Activated T-cell treated with anti-CD3 and anti-CD28 coated beads for 24 hours (primary cell): ENCODE measurements around the gene KCNIP1.
"Not testable (repeated sequence)": the region's sequence is repeated elsewhere in the genome, so short reads cannot be mapped to it uniquely, and the experiment has no call there.

Experiments
- DNase-seq: peaks from one replicate; pipeline ENCODE4 v3.0.0-alpha.2; 2020; ENCODE audit warnings: low read depth

KCNIP1 gene

DNA sequence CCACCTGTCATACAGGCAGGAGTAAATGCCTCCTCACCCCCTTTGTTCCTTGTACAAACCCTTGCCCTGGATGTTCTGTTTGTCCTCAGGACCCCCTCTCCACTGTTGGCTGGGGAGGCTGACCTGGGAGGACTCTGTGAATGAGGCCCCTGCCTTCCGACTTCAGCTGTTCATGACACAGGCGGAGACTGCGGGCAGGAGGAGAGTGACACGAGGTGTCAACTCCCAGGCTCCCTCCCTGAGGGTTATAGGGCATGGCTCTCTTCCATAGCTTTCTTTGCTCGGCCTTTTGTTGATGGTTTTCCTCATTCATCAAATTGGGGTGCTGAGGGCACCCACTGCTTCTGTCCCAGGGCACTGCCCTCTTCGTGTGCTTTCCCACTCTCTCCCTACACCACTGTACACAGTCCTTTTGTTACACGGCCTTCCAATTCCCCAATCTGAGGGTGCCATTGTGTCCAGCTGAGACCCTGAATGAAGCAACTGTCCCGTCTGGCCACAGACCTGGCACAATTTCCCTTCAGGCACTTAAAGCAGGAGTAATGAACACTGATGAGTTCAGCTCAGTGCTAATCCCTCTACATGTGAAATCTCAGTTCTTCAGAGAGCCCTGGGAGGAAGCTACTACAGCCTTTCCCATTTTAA is 33.8 kb downstream of the KCNIP1 start:
- DNase-seq = no peak

DNA sequence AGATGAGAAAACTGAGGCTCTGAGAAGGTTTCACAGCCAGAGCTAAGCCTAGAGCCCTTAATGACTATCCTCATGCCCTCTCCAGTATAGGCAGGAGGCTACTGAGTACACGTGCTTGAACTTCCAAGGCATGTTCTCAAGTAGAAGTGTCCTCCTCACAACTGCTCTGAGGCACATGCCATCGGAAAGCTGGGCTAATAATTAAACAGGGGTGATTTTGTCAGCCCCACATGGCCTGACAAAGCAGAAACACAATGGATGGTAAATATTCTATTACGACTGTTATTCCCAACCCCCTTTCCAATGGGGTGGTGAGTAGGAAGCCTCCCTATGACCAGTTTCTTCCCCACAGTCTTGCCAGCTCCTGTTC is 34.3 kb downstream of the KCNIP1 start:
- DNase-seq = no peak

DNA sequence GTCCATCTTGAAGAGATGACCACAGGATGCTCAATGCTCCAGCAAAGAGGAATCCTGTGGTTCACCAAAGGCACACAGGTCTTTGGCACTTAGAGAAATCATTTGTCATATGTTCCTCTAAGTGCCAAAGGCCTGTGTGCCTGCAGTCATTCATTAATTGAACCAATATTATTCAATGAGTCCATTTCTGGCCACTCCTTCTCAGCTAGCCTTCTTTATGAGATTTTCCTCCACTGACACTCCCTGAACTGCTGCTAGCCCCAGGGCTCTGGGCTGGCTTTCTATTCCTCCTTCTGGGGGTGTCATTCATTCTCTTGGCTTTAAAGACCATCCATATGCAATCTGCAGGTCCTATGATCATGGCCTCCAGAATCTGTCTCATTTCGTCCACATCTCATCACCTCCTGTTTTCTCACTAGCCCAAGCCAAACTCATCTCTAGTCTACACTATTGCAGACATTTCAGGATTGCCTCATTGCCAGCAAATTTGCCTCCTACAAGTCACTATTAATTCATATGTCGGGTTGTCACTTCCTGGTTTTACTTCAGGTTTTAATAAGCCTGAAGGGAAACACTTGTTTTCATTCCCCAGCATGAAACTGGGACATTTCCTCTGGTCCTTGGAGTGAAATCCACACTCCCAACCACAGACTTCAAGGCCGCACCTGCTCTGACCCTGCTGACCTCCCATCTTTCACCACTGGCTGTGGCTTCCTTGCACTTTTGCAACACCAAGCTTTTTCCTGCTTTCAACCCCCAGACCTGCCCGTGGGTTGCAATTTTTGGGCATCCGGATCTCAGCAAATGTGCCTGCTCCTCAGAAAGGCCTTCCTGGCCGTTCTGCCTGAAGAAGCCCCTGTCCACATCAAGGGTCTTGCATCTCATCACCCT is 35.1 kb downstream of the KCNIP1 start:
- DNase-seq = no peak

DNA sequence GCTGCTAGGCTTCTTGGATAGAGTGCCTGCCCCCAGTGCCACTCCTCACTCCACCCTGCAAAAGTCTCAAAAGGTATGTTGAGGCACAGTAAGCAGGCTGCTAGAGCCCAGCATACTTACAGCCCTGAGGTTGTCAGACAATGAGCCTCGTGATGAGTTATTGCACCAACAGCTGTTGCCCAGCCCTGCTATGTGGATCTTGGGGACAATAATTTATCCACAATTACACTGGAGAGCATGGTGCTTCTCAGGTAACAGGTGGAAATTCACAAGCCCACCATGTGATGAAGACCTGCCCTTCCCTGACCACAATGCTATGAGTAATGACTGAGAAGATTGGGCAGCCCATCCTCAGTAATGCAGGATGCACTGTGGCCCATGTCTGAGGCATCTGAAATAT is 36.5 kb downstream of the KCNIP1 start:
- DNase-seq = no peak

DNA sequence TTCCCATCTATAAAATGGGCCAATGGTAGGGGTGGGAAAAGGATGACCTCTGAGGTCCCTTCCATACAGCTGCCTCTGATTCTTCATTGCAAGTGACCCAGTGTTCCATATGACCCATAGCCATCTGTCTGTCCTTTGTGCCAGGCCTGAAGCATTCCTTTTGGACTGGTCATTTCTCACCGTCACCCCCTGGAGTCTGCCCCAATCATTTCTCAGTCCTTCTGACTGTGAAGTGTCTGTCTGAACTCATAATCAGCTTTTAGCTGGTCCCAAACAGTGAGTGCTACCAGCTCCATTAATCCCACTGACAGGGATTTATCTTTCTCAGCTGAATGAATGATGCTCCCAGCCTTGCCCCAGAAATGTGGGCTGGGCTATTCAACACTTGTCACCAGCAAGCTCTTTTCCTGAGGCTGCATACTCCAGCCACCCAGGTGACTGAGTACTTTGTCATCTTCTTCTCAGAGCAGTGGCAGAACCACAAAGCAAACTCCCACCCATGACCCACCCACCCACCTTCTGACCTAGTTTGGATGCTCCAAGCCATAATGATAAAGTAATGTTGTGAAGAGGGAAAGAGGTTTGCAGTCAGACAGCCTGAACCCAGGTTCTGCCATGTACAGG is 37.4 kb downstream of the KCNIP1 start:
- no peak for DNase-seq

DNA sequence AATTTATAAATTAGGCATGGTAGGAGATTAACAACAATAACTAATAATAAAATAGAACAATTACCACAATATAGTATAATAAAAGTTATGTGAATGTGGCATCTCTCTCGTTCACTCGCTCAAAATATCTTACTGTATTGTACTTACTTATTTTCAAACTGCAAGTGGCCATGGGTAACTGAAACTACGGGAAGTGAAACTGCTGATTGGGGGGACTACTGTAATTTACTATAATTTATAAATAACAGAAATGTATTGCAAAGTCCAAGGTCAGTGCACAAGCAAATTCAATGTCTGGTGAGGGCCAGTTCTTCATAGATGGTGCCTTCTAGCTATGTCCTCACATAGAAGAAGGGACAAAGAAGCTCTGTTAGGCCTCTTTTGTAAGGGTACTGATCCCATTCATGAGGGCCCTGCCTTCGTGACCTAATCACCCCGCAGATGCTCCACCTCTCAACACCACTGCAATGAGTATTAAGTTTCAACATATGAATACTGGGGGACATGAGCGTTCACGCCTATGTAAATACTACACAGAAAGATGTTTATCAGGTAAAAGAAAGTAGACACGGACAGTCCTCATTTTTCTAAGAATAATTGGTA is 39.0 kb downstream of the KCNIP1 start:
- DNase-seq = no peak

DNA sequence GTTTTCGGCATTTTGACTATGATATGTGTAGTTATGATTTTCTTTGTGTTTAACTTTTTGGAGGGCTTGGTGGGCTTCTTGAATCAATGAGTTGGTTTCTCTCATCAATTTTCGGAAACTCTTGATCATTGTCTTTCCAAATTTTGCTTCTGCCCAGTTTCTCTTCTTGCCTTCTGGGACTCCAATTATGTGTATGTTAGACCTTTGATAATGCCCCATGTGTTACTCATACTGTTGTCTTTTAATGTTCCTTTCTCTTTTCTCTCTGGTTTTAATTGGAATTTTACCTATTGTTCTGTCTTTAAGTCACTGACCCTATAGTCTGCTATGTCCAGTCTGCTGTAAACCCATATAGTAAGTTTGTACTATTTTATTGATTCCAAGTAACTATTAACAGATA is 41.5 kb downstream of the KCNIP1 start:
- DNase-seq = no peak

DNA sequence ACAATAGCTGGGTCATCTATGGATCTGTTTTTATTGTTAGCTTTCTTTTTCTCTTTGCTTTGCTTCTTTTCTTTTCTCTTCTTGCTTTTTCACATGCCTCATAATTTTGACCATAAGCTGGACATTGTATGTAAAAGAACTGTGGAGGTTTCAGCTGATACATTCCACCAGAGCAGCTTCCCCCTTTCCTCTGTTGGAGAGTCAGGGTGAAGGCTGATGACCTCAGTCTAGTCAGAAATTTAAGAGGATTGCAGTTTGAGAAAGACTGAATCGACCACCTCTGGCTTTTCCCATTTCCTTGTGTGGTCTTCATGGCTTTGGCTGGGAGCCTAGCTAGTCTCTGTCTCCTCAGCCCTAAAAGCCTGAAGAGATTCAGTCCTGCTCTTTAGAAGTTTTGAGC is 42.0 kb downstream of the KCNIP1 start:
- no peak for DNase-seq

DNA sequence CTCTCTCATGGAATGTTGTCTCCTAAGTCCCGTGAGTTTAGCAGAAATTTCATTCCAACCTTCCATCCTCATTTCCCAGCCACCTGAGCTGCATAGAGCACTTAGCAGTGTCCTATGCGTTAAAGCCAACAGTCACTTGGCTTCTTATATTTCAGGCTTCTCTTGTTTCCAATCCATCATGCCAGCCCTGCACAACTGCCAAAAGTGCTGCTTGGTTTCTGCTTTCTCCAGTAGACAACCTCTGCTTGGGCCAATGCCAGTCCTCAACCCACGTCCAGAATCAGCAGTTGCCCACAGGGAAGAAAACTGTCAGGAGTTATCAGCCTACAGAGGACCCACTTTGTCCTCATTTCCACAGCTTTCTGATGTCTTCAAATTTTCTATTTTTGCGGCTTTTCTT is 42.5 kb downstream of the KCNIP1 start:
- no peak for DNase-seq

DNA sequence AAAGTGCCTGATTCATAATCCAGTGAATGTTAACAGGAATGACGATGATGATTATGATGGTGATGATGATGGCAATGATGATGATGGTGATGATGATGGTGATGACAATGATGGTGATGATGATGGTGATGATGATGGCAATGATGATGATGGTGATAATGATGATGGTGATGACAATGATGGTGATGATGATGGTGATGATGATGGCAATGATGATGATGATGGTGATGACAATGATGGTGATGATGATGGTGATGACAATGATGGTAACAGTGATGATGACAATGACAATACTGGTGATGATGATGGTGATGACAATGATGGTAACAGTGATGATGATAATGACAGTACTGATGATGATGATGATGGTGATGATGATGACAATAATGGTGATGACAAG is 46.6 kb downstream of the KCNIP1 start:
- not testable (repeated sequence) for DNase-seq

DNA sequence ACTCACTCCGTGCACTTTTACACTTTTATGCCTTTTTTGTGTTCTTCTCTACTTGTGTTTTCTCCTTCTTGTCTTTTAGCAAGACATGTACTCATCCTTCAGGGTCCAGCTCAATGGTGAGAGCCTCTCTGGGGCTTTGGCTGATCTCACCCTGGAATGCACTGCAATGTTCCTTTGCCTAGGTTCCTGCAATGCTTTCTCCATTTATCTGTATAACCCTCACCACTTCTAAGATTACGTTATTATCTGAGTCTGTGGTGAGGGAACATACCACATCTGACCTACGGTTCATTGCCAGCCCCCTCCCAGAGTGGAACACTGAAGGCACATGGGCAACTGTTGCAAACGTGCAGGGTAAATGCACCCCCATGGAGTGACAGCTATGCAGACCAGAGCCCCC is 47.3 kb downstream of the KCNIP1 start:
- DNase-seq = no peak

DNA sequence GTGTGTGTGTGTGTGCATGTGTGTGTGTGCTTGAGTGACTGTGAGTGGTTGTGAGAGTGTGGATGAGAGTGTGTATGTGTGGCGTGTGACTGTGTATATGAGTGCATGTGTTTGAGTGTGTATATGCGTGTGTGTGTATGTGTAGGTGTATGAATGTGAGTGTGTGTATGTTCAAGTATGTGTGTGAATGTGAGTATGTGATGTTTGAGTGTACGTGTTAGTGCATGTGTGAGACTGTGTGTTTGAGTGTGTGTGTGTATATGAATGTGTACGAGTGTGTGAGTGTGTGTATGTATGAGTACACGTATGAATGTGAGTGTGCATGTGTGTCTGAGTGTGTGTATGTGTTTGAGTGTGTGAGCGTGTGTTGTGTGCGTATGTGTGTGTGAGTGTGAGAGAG is 47.8 kb downstream of the KCNIP1 start:
- no peak for DNase-seq

DNA sequence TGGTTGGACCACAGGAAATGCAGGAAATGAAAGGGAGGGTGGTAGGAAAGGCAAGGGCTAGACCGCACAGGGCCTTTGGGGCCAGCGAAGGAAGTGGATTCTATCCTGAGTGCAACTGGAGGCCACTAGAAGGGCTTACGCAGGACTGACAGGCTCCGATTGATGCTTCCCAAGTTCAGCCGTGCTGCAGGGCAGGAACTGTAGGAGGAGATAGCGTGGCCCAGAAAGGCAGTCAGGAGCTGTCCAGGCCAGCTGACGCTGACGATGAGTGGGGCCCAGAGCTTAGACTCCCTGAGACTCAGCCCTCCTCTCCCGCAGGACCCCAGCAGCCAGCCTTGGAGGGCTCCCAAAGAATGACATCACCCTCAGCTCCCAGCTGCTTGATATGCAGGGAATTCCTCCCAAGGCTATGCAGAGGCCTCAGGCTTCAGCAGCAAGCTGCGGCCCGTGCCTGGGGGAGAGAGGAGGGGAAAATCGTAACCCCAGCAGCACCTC is 48.8 kb downstream of the KCNIP1 start:
- DNase-seq = no peak

DNA sequence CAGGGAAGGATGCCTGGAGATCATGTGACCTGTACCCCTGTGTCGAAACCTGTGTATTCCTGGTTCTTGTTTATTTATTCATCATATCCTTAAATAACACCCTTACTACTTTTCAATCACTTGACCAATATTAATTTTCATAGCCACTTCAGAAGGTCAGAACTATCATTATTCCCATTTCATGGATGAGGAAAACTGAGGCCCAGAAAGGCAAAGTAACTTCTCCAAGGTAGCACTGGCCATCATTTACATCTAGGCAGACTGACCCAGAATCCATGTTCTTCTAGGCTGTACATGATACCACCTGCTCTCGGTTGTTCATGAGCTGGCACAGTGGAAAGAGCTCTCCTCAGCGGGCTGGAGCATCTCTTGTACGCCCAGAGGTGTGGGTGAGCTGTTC is 49.4 kb downstream of the KCNIP1 start:
- DNase-seq = no peak

DNA sequence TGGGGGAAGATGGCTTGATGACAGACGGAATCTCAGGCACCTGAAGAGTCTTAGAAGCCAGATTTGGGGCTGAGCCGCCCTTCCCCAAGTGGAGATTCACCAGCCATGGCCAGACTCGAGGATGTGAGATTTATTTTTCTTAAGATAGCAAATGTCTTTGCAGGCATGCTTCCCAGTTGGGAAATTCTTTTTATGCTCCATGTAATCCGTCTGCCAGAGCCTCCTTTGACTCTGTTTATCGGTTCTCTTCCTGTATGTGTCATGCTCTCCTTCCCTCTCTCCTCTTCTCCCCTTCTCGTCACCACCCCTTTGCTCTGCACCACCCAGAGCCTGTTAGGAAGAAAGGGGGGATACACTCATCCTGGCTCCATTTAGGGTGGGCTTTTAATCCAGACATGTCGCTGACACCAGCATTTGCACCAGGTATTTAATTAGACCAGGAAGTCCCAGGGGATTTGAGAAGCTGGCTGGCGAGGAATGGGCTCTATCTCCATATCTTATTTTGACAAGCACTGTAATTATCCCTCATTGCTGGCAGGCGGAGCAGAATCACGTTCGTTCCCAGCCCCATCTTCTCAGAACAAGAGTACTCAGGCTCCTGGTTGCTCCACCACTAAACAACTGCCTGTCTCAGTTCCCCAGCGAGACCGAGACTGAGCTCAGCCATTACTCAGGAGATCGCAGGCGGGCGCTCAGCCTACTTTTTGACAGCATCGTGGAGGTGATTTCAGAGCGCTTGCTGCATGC is 50.9 kb downstream of the KCNIP1 start:
- DNase-seq = no peak

DNA sequence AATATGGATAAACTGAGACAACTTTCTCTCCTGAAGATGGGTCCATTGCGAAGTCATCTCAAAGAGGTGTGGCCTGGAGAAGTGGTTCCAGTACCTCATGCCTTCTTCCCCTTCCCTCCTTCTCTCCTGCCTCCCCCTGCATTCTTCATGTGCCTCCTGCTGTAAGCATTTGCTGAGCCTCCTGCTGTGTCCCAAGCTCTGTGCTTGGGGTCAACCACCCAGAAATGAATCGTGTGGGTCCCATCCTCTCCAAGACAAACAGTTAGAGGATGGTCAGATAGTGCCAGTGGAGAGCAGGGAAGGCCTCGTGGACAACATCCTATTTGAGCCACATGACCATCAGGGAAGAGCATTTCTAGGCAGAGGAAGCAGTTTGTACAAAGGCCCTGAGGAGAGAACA is 53.5 kb downstream of the KCNIP1 start:
- no peak for DNase-seq

DNA sequence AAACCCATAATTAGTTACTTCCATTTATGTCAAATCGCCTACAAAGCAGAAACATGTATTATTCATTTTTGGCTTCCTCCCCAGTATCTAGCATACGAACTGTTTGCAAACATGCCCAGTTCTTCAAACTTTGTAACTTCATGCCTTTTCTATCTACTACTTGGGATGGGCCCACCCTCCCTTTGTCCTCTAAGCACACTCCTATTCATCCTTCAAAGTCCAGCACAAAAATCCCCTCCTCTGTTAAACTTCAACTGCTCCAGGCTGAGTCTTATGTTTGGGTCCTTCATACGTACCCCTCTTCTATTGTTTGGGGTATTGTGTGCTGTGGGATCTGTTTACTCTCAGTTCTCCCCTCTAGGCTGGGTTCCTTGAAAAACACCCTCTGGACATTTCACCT is 55.5 kb downstream of the KCNIP1 start:
- DNase-seq = no peak

DNA sequence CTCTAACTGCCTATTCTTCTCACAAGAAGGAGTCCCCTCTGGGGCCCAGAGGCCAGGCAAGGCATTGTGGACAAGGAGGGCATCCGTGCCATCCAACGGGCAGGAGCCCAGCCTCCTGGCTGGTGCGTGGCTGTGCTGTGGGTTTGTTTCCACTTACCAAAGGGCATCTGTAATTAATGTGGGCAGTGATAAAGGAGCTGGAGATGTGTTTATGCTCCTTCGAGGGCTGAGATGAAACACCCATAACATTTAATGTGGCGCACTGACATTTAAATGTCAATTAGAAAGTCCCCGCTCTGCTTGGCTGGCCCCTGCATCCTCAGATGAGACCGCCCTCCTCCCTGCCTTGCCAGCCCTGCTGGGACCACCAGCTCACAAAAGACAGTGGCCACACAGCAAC is 57.1 kb downstream of the KCNIP1 start:
- DNase-seq = no peak

DNA sequence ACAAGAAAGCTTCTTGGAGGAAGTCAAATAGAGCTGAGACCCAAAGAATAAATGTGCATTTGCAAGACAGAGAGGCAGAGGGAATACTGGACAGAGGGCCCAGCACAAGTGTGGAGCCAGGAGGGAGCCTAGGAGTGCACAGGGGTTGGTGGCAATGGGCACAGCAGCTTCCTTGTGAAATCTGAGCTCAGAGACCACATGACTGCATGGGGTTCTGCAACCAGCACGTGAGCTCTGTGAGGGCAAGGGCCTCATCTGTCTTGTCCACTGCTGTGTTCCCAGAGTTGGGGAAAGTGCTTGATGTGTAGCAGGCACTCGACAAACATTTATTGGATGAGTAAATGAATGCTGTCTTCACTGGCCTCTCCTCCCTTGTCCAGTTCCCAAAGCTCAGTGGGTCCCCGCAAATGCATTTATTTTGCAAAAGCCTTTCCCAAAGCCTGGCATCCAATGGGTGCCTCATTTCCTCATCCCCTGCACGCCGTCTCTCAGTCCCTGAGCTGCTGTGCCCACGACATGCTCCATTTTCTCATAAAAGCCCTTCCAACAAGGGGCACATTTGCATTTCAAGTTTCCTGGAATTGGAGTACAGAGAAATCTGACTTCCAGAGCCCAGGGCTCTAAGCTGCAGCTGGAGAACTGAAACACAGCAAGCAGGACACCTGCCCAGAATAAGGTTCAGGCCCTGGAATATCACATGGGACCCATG is 58.5 kb downstream of the KCNIP1 start:
- DNase-seq = no peak

DNA sequence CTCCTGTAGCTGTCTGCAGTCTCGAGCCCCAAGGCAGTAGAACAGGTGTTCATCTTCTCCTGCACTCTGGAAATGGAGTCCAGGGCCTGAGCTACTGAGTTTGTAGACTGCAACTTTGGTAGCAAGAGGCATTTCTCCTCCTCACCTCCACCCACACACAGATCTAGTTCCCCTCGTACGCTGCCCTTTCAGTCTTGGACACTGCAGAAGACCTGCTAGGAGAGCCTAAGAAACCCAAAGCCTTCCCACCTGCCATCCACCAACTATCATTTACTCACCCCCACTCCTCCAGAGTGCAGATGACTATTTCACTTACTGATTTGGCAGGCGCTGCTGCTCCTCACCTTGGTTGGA is 59.0 kb downstream of the KCNIP1 start:
- DNase-seq = no peak

DNA sequence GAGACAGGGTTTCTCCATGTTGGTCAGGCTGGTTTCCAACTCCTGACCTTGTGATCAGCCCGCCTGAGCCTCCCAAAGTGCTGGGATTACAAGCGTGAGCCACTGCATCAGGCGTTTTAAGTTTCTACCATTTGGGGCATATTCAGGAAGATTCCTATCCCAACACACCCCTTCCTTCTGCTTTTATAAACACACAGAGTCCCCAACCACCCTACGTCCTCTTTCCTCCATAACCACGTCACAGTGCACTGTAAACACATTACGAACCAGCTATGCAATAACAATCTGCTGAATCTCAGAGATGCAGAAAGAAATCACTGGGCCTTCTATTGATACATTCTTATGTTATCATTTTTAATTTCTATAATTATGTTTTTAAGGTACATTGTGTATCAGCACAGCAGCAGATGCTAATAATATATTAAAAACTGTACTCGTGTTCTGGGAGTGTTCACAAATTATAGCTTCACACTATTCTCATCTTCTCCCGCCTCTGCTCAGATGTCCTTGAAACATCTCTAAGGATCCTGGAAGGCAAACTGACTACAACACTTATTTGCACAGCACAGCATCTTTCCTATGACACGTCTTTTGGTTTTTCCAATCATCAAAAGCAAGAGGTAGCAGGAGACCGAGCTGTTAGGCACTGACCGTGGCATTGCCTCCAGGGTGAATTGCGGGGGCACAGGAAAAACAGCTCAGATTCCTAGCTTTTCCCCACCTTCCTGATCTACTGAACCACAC is 60.2 kb downstream of the KCNIP1 start:
- DNase-seq = no peak
